Nephron progenitor cell (in vitro differentiated cells): Measurements from ENCODE around the gene PTPRN.

Experiments
- DNase-seq: peaks from one replicate; pipeline ENCODE4 v3.0.0; 2021
- H3K27ac Mint-ChIP-seq: 2 replicates; pipeline ENCODE4 v1.8.0; 2021; ENCODE audit warnings: mild to moderate bottlenecking, moderate library complexity, mixed read lengths
- H3K27me3 Mint-ChIP-seq: 2 replicates; pipeline ENCODE4 v1.8.0; 2021; ENCODE audit warnings: mild to moderate bottlenecking, low read depth, mixed read lengths; ENCODE audit not compliant: poor library complexity
- H3K36me3 Mint-ChIP-seq: 2 replicates; pipeline ENCODE4 v1.8.0; 2021; ENCODE audit warnings: low read depth, mixed read lengths
- H3K4me1 Mint-ChIP-seq: 2 replicates; pipeline ENCODE4 v1.8.0; 2021; ENCODE audit warnings: mixed read lengths
- H3K4me3 Mint-ChIP-seq: 2 replicates; pipeline ENCODE4 v1.8.0; 2021; ENCODE audit warnings: mild to moderate bottlenecking, moderate library complexity, mixed read lengths
- H3K9me3 Mint-ChIP-seq: 2 replicates; pipeline ENCODE4 v1.8.0; 2021; ENCODE audit warnings: mild to moderate bottlenecking, moderate library complexity, mixed read lengths
- CTCF ChIP-seq: fragments of 200-600 bp; sonication (generic); IDR thresholded peaks from 2 replicates; pipeline ENCODE4 v1.5.0; 2021; ENCODE audit warnings: antibody characterized with exemption

PTPRN gene

GRCh38 chr2:219332542-219332941 is 23.3 kb upstream of the PTPRN start, which contains the start of gene RESP18:
TSS of gene RESP18 (minus strand) at chr2:219332744.
- Mint-ChIP-seq H3K9me3 (peaks cover 7% of the 10 kb centered on the region), H3K27ac (no peak within 1 kb of the TSS), H3K27me3 (peaks cover 100% of the 10 kb centered on the region), H3K4me1 (no peaks in the 10 kb centered on the region), H3K4me3 (no peak within 1 kb of the TSS), H3K36me3 (no peaks in the 10 kb centered on the region)
- no peak for TF ChIP-seq CTCF
- DNase-seq = no peak

- Mint-ChIP-seq H3K36me3 (no peaks in the 10 kb centered on the region), H3K4me1 (no peaks in the 10 kb centered on the region), H3K4me3 (no peak overlapping the region), H3K27me3 (peaks cover 96% of the 10 kb centered on the region), H3K27ac (no peak overlapping the region), H3K9me3 (peaks cover 6% of the 10 kb centered on the region)
- TF ChIP-seq CTCF = no peak
- peak; percentile 95 for DNase-seq
These were observed 22.5 kb upstream of the PTPRN start for GRCh38 chr2:219331560-219332213.

GRCh38 chr2:219327719-219328118 is 18.5 kb upstream of the PTPRN start:
- Mint-ChIP-seq H3K36me3 (no peaks in the 10 kb centered on the region), H3K9me3 (no peaks in the 10 kb centered on the region), H3K4me1 (peaks cover 5% of the 10 kb centered on the region), H3K4me3 (no peak overlapping the region), H3K27ac (no peak overlapping the region), H3K27me3 (peaks cover 93% of the 10 kb centered on the region)
- TF ChIP-seq CTCF = no peak
- no peak for DNase-seq

- Mint-ChIP-seq H3K36me3 (no peaks in the 10 kb centered on the region), H3K9me3 (no peaks in the 10 kb centered on the region), H3K27ac (no peak overlapping the region), H3K4me1 (peaks cover 5% of the 10 kb centered on the region), H3K4me3 (no peak overlapping the region), H3K27me3 (peaks cover 90% of the 10 kb centered on the region)
- no peak for DNase-seq
- no peak for TF ChIP-seq CTCF
These were observed 16.6 kb upstream of the PTPRN start for GRCh38 chr2:219325657-219326315.

GRCh38 chr2:219325136-219325535 is 15.9 kb upstream of the PTPRN start:
- no peaks in the 10 kb centered on the region for H3K36me3 Mint-ChIP-seq
- H3K9me3 Mint-ChIP-seq = no peaks in the 10 kb centered on the region
- peaks cover 87% of the 10 kb centered on the region for H3K27me3 Mint-ChIP-seq
- H3K4me1 Mint-ChIP-seq = peaks cover 5% of the 10 kb centered on the region
- H3K4me3 Mint-ChIP-seq = no peak overlapping the region
- TF ChIP-seq CTCF = no peak
- DNase-seq = no peak
- no peak overlapping the region for H3K27ac Mint-ChIP-seq

GRCh38 chr2:219323434-219323833 is 14.2 kb upstream of the PTPRN start:
- peaks cover 5% of the 10 kb centered on the region for H3K4me1 Mint-ChIP-seq
- H3K4me3 Mint-ChIP-seq = no peak overlapping the region
- H3K27ac Mint-ChIP-seq = no peak overlapping the region
- DNase-seq = no peak
- H3K27me3 Mint-ChIP-seq = peaks cover 79% of the 10 kb centered on the region
- no peaks in the 10 kb centered on the region for H3K36me3 Mint-ChIP-seq
- no peaks in the 10 kb centered on the region for H3K9me3 Mint-ChIP-seq
- TF ChIP-seq CTCF = no peak
